HG03159 (cell line): ENCODE results near the gene ALAD.
"Not testable (repeated sequence)": the region's sequence is repeated elsewhere in the genome, so short reads cannot be mapped to it uniquely, and the experiment has no call there.

ENCODE experiments used
- ATAC-seq: cut with Tn5 transposase; IDR thresholded peaks from one replicate; pipeline ENCODE4 v1.9.1; 2021; ENCODE audit warnings: mild to moderate bottlenecking, moderate library complexity; ENCODE audit not compliant: unreplicated experiment

Gene ALAD

DNA sequence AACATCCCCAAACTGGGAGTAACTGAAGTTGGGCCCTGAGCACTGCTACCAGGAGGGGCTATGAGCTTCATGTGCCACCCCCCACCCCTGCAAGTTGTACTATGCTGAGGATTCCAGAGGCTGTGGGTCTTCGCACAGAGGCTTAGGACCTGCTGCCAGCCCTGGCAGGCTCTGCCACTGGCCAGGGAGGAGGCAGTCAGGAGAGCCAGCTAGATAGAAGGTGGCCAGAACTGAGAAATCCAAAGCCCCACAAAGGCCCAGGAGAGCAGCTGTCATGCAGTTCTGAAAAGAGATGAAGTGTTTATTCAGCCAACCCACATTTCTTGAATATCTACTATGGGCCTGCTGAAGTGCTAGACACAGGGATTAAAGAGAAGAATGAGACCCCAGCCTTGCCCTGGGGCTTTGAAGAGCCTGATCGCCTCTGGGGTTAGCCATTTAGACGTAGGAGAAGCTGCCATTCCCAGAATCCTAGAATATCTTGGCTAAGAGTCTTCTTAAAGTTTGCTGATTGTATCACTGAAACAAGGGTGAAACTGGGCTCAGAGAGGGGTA, 1.4 kb downstream of the ALAD start:
- ATAC-seq: no peak

DNA sequence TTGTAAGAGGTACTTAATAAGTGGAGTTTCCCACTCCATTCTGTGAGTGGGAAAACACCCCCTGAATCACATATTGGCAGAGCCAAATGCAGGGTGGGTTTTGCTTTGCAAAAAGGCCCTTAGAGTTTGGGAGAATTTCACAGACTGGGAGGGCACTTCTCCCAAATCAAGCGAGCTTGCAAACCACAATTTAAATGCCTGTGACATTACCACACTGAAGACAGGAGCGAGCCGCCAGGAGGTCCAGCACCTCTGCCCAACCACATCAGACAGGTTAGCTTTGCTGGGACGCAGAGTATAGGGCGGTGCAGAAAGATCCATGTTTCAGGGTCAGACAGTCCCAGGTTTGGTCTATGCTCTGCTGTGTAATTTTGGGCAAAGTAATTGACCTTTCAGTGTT, 2.3 kb downstream of the ALAD start:
- ATAC-seq: no peak

DNA sequence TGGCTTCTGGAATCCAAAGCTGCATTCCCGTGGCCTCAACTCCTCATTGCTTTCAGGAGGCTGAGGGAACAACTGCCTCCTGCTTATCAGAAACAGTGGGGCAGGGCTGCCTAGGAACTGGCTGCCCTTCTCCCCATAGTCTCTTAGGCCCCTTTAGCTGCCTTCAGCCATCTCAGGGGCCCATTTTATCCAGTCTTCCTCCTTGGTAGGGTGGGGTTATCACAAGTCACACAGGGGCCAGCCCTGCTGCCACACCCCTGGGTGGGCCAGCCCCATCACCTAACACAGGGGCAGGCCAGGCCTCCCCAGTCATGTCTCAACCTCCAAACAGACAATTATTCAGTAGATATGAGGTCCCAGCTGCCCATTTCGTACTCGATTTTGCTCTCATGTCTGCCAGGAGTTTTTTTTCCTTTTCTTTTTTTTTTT, 3.9 kb downstream of the ALAD start:
- no peak for ATAC-seq

DNA sequence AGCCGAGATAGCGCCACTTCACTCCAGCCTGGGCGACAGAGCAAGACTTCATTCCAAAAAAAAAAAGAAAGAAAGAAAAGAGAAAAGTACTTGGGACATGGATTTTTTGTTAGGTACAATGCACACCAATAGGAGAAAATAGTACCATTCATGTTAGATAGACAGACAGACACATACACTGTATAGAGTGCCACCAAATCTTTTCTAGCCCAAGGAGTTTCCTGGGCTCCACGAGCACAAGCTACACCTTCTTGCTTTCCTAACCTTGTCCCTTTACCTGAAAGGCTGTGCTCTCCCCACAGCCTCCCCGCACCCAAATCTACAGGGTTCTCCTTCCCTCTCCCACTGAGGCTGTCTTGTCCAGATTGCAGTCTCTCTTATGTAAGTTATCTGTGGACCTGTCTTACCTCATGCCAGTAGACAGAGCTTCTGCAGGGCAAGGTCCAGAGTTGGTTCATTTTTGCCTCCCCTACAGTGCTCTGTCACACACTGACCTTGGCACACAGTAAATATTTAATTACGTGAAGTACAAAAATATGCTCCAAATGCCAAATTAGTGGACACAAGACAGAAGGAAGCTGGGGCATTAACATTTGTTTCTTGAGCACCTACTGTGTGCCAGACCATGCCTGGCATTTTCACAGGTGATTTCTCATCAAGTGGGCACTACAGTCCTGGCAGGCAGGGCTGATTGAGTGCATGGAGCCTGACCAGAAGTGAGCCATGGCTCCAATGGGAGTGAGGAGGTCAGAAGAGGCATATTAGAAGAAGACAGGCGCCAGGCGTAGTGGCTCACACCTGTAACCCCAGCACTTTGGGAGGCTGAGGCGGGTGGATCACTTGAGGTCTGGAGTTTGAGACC, 5.9 kb downstream of the ALAD start:
- ATAC-seq: no peak

DNA sequence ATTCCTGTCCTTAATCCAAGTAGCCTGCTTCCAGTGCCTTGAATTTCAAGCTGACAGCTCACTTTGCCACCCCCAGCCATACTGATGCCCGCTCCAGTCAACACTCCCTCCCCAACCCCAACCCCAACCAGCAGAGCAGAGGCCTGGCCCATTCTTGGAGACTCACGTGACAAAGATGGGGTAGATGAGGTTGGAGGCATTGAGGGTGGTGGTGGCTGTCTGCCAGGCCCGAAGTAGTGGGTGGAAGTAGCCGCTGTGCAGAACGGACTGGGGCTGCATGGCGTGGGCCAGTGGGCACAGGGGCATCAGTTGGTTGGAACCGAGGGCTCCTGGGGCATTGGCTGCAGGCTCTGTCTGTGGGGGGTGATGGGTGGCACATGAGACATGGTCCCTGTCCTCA, 7.8 kb downstream of the ALAD start:
- ATAC-seq: no peak

DNA sequence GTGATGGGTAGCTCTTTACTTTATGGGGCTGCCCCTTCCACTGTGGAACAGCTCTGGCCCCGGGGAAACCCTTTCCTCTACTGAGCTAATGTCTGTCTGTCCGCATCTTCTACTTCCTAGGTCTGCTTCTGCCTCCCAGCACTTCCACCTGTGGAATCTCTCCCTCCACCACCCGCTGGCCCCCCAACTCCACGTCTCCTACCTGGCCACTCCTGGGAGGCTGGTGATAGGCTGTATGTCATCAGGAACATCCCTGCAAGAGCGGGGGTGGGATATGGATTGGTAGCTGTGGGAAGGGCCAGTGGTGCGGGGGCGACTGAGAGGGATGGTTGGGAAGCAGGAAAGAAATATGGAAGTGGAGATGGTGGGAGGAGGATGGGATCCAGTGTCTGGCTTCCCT, 9.2 kb downstream of the ALAD start:
- no peak for ATAC-seq

DNA sequence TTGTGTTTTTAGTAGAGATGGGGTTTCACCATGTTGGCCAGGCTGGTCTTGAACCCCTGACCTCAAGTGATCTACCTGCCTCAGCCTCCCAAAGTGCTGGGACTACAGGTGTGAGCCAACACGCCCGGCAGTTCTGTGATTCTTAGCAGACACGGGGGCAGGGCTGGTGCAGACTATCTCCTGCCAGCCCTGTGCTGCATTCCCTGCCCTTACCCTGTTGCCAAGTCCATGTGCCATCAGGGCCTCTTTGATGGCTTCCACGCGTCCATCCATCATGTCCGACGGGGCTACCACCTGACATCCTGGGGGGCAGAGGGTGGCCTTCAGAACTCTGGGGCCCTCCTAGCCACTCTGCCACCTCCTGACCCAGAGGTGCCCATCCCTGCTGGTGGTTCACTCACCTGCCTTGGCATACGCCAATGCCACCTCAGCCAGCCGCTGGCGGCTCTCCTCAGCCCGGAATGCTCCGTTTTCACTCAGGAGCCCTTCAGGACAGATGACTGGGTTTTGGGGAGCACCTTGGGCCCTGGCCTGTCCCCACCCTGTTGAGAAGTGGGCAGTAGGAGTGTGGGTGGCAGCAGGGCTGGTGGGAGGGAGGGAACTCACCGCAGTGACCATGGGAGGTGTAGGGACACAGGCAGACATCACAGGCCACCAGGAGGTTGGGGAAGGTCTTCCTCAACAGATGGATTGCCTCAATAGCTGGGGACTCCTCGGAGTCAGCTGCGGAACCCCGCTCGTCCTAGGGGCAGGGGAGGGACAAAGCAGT, 10.7 kb downstream of the ALAD start:
- no peak for ATAC-seq

DNA sequence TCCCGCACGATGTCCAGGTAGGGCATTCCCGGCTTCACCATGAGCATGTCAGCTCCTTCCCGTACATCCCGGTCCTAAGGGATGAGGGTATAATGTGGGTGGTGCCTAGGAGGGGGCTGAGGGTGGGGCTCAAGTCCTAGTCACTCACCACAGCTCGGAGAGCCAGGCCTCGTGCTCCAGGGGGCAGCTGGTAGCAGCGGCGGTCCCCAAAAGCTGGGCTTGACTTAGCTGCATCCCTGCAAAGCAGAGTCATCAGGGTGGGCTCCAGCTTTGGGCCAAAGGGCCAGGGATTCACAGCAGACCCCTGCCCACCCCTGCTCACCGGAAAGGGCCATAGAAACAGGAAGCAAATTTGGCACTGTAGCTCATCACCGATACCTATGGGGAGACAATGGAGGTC, 11.6 kb downstream of the ALAD start:
- ATAC-seq: no peak

DNA sequence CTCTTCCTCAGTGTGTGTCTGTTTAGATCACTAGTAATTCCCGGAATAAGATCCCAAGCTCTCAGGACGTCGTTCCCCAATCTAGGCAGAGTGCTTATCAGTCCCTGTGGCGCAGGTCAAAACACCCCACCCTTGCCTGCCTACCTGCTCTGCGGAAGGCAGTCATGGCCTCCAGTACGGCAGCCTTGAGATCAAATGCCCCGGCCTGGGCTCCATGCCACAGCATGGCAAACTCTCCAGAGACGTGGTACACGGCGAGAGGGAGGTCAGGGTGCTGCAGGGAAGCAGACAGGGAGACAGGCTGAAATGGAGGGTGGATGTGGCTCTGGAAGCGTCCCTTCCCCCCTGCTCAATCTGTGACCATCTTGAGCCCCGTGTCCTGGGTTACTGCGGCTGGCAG, 12.3 kb downstream of the ALAD start:
- ATAC-seq: no peak

DNA sequence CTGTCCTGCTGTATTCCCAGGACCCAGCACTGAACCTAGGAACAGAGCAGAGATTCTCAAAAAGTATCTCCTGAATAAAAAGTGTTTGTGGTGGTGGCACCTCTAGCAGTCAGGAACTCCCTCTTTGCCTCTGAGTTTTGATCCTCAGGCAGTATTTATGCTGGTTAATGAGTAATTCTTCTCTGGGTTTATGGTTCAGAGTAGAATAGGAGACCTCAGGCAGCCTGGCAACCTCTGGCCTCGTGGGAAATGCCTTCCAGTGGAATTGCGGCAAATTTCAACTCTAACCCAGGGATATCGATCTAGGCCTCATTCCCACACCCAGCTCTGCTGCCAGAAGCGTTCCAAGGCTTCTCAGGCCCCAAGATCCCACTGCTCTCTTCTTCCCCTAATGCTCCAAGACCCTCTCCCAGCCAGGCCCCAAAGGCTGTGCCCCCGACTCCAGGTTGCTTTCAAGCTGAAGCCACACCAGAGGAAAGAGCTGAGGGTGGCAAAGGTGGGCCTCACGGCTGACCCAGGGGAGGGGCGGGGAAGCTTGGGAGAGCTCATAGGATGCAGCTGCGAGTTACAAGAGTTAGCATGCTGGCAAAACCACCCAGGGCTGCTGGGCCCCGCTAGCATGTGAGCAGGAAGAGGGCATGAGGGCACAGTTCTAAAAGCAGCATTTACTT, 13.4 kb downstream of the ALAD start:
- ATAC-seq: no peak

DNA sequence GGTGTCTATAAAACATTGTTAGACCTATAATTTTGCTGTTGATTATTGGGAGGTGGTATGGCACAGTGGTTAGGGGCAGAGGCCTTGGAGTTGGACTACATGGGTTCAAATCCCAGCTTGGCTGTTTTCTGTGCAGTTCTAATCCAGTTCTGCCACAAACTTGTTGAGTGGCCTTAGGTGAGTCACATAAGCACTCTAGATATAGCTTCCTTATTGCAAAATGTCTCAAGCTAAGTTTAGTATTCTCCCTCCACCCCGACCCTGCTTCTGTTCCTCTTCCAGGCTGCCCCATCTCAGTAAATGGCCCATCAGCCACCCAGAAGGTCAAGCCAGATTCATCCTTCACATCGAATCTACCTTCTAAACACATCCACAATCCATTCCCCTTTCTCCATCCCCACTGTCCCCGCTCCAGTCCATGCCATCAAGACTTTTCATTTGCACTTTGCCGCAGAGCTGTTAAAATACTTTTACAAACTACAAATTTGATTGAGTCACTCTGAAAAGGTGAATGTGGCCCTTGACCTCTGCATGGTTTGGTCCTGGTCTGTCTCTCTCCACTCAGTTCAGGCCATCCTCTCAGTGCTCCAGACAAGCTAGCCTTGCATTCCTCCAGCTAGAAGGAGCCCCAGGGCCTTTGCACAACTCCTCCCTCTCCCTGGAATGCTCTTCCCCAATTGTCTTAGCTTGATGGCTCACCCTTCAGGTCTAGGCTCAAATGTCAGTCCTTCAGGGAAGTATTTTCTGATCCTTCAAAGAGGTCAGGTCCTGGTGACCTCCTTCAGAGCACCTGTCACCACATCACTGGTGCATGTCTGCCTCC, 14.3 kb downstream of the ALAD start:
- ATAC-seq: no peak

DNA sequence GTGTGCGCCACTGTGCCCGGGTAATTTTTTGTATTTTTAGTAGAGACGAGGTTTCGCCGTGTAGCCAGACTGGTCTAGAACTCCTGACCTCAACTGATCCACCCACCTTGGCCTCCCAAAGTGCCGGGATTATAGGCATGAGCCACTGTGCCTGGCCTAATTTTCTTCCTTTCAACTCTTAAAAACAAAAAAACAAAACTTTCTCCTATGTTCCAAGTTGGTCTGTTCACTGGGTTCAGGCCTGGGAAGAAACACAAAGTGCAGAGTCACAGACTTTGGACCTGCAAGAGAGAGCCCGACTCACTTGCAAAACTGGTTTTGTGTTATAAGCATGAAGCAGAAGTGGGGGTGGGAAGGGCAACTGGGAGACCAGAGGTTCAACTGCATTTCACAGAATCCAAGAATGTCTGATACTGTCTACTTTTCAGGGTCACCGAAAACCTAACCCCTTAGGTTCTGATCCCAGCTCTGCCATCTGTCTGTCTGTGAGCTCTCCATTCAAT, 19.1 kb downstream of the ALAD start:
- ATAC-seq: no peak

DNA sequence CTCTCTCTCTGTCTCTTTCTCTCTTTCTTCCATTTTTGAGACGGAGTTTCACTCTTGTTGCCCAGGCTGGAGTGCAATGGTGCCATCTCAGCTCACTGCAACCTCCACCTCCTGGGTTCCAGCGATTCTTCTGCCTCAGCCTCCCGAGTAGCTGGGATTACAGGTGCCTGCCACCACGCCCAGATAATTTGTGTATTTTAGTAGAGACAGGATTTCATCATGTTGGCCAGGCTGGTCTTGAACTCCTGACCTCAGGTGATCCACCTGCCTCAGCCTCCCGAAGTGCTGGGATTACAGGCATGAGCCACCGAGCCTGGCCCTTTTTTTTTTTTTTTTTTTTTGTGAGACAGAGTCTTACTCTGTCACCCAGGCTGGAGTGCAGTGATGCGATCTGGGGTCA, 19.6 kb downstream of the ALAD start:
- ATAC-seq: not testable (repeated sequence)

DNA sequence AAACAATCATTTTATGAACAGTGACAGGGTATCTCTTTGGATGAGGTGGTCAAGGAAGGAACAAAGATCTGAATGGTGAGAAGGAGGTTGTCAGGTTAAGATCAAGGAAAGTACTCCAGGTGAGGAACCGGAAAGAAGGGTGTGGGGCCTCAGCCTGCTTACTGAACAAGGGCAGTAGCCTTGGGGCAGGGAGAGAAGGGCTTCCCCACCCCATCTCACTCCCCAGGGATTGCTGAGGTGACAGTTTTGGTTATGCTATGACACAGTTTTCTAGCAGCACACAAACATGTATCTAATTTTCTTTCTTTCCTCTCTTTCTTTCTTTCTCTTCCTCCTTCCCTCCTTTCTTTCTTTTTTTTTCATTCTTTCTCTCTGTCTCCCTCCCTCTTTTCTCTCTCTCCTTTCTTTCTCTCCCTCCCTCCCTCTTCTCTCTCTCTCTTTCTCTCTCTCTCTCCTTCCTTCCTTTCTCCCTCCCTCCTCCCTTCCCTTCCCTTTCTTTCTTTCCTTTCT, 20.2 kb downstream of the ALAD start:
- ATAC-seq: peak; percentile 47

DNA sequence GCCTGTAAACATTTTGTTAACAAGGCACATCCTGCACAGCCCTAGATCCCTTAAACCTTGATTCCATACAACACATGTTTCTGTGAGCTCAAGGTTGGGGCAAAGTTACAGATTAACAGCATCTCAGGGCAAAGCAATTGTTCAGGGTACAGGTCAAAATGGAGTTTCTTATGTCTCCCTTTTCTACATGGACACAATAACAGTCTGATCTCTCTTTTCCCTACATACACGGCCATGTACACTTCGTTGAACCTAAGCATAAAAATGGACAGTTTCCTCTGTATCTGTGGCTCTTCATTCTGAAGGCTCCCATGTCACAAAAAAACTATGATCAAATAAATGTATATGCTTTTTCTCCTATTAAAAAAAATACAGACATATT, 21.3 kb downstream of the ALAD start:
- not testable (repeated sequence) for ATAC-seq

DNA sequence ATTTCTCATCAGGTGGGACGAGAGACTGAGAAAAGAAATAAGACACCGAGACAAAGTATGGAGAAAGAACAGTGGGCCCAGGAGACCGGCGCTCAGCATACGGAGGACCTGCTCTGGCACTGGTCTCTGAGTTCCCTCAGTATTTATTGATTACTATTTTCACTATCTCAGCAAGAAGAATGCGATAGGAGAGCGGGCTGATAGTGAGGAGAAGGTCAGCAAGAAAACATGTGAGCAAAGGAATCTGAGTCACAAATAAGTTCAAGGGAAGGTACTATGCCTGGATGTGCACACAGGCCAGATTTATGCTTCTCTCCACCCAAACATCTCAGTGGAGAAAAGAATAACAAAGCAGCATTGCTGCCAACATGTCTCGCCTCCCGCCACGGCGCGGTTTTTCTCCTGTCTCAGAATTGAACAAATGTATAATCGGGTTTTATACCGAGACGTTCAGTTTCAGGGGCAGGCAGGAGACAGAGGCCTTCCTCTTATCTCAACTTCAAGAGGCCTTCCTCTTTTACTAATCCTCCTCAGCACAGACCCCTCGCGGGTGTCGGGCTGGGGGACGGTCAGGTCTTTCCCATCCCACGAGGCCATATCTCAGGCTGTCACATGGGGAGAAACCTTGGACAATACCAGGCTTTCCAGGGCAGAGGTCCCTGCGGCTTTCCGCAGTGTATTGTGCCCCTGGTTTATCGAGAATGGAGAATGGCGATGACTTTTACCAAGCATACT, 21.8 kb downstream of the ALAD start:
- not testable (repeated sequence) for ATAC-seq

DNA sequence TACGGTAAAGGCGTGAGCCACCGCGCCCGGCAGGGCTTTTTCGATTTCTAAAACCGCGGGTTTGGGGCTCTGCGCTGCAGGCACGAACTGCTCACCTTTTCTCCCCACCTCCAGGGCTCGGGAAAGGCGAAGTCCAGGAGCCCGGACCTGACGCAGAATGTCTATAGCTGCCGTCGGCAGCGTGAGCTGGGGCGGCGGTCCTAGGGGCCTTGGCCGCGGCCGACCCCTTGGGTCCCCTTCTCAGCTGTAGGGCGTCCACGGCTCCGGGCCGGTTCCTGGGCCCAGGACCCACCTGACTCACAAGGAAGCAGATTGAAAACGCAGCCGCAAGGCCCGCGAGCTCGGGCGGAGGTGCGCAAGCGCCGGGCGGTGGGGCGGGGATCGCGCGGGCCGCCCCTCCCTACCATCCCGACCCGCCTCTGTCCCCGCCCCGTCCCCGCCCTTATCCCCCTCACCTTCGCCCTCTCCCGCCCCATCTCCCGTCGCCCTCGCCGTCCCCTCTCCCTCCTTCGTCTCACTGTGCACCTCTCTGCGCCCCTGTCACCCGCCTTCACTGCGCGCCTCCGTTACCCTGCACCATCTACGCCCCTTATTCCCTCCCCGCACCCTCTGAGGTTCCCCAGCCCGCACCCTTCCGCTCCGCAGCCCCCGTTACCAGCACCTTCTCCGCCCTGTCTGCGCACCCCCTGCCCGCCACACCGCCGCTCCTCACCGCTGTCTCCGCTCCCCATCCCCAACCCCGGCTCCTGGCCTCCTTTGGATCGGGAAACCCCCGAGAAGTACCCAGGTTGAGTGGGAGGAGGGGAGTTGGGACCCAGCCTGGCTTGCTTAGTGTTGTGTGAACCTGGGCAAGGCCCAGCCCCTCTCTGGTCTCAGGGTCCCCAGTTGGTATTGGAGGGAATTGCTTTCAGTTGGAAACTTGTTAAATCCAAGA, 24.2 kb downstream of the ALAD start, which contains the start of gene HDHD3:
Gene HDHD3, minus strand, starts transcription at position 353 of the 934 bp plus-strand sequence. CDS start 2,632 bp downstream, outside the sequence.
- ATAC-seq: peak; percentile 66
